Hepatocyte (in vitro differentiated cells): ENCODE results near the gene CFAP161.

Source experiments
- EZH2 ChIP-seq: fragments of 200-600 bp; sonication (generic); IDR thresholded peaks from 2 replicates; pipeline ENCODE4 v1.6.1; 2016; ENCODE audit warnings: antibody characterized with exemption, mild to moderate bottlenecking, borderline replicate concordance
- EZH2phosphoT487 ChIP-seq: fragments of 200-600 bp; sonication (generic); IDR thresholded peaks from one replicate; pipeline ENCODE4 v1.6.1; 2018; ENCODE audit warnings: antibody characterized with exemption, mild to moderate bottlenecking, low read depth, moderate library complexity; ENCODE audit not compliant: unreplicated experiment, severe bottlenecking
- TF ChIP-seq, protein P1 (sequence below): fragments of 200-600 bp; sonication (generic); IDR thresholded peaks from 2 replicates; pipeline ENCODE4 v1.5.1; 2016; ENCODE audit warnings: antibody characterized with exemption, mild to moderate bottlenecking; ENCODE audit not compliant: poor library complexity

DNA sequence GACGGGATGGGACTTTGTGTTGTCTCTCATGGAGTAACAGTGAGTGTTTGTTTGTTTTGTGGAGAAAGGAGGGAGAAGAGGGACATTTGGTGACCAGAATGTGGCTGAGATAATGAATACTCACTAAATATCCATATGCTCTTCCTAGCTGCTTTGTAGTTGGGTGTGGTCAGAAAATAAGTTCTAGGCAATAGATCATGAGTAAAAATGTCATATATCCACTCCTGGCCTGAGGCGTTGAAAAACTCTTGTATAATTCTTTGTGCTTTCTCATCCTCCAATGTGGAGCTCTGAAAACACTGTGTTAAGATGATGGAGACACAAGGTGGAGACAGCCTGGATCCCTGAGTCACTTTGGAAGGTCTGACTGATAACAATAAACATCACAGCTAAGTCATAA, 34.6 kb downstream of the CFAP161 start:
- TF ChIP-seq, protein P1, sequence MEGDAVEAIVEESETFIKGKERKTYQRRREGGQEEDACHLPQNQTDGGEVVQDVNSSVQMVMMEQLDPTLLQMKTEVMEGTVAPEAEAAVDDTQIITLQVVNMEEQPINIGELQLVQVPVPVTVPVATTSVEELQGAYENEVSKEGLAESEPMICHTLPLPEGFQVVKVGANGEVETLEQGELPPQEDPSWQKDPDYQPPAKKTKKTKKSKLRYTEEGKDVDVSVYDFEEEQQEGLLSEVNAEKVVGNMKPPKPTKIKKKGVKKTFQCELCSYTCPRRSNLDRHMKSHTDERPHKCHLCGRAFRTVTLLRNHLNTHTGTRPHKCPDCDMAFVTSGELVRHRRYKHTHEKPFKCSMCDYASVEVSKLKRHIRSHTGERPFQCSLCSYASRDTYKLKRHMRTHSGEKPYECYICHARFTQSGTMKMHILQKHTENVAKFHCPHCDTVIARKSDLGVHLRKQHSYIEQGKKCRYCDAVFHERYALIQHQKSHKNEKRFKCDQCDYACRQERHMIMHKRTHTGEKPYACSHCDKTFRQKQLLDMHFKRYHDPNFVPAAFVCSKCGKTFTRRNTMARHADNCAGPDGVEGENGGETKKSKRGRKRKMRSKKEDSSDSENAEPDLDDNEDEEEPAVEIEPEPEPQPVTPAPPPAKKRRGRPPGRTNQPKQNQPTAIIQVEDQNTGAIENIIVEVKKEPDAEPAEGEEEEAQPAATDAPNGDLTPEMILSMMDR: no peak
- no peak for TF ChIP-seq EZH2
- TF ChIP-seq EZH2phosphoT487: no peak
